Right atrium auricular region (tissue), 2 donors: ENCODE measurements around the gene PRPF4. TPM values are rescaled to one million over a fixed set of nuclear protein-coding genes. Genes with fewer than 3 reads are reported as not detected.

Experiments used
- DNase-seq: peaks from one replicate; pipeline ENCODE4 v3.0.0-alpha.2; 2019; ENCODE audit warnings: low spot score
- H3K27ac ChIP-seq, 2 donors: fragments of 200-600 bp; sonication (generic); 1 replicate in 1 of 2; 2 replicates in 1 of 2; pipeline ENCODE4 v1.5.1; 2016 to 2019
- H3K27me3 ChIP-seq, 2 donors: fragments of 200-600 bp; sonication (generic); one replicate each; pipeline versions ENCODE4 v1.5.1 to v1.6.0; 2017 to 2019
- H3K36me3 ChIP-seq: fragments of 200-600 bp; sonication (generic); one replicate; pipeline ENCODE4 v1.5.1; 2016
- H3K4me1 ChIP-seq, 2 donors: fragments of 200-600 bp; sonication (generic); one replicate each; pipeline versions ENCODE4 v1.5.1 to v1.6.0; 2017 to 2019
- H3K4me3 ChIP-seq, 2 donors: fragments of 200-600 bp; sonication (generic); 1 replicate in 1 of 2; 2 replicates in 1 of 2; pipeline ENCODE4 v1.5.1; 2017 to 2019; ENCODE audit warnings: mild to moderate bottlenecking in 1 of 2, moderate library complexity in 1 of 2
- H3K9me3 ChIP-seq, 2 donors: fragments of 200-600 bp; sonication (generic); one replicate each; pipeline ENCODE4 v1.5.1; 2019
- CTCF ChIP-seq, 2 donors: fragments of 200-600 bp; sonication (generic); IDR thresholded peaks; one replicate each; pipeline ENCODE4 v1.5.1; 2019; ENCODE audit warnings: antibody characterized with exemption in 2 of 2
- total RNA-seq, 2 donors: library from RNA; depleted of rRNA; stranded (reverse); fragments of >200 nt; gene quantifications; one replicate each; pipeline ENCODE4 v1.1.0, GENCODE V29; 2016

Gene PRPF4
- total RNA-seq, 2 donors from 2014 or later: 8.7 to 11.1 TPM

GRCh38 chr9:113317777-113318176 lies 42.3 kb downstream of the PRPF4 start:
- DNase-seq: no peak
- Histone ChIP-seq H3K4me3 (no peak overlapping the region), H3K9me3 (no peaks in the 10 kb centered on the region), H3K27me3 (no peaks in the 10 kb centered on the region), H3K4me1 (no peaks in the 10 kb centered on the region), H3K36me3 (no peaks in the 10 kb centered on the region), H3K27ac (no peak overlapping the region)
- TF ChIP-seq CTCF (IDR thresholded peaks at IDR 0.05): peak in 1 of 2 donors; percentile 24

GRCh38 chr9:113319054-113319453 lies 43.6 kb downstream of the PRPF4 start:
- Histone ChIP-seq H3K4me1 (no peaks in the 10 kb centered on the region), H3K27ac (no peak overlapping the region), H3K9me3 (no peaks in the 10 kb centered on the region), H3K27me3 (no peaks in the 10 kb centered on the region), H3K36me3 (no peaks in the 10 kb centered on the region), H3K4me3 (no peak overlapping the region)
- TF ChIP-seq CTCF (IDR thresholded peaks at IDR 0.05): no peak
- no peak for DNase-seq

GRCh38 chr9:113320051-113320450 lies 44.6 kb downstream of the PRPF4 start:
- no peak for TF ChIP-seq CTCF (IDR thresholded peaks at IDR 0.05)
- H3K36me3 ChIP-seq: no peaks in the 10 kb centered on the region
- H3K9me3 ChIP-seq: no peaks in the 10 kb centered on the region
- H3K4me1 ChIP-seq: no peaks in the 10 kb centered on the region
- H3K27ac ChIP-seq: no peak overlapping the region
- DNase-seq: no peak
- H3K4me3 ChIP-seq: no peak overlapping the region
- no peaks in the 10 kb centered on the region for H3K27me3 ChIP-seq

- Histone ChIP-seq H3K36me3 (no peaks in the 10 kb centered on the region), H3K4me3 (no peak overlapping the region), H3K4me1 (peaks cover 0 to 3% of the 10 kb centered on the region in 2 donors), H3K9me3 (no peaks in the 10 kb centered on the region), H3K27me3 (no peaks in the 10 kb centered on the region), H3K27ac (no peak overlapping the region)
- DNase-seq: no peak
- no peak for TF ChIP-seq CTCF (IDR thresholded peaks at IDR 0.05)
Measured at GRCh38 chr9:113322671-113323070, 47.2 kb downstream of the PRPF4 start.

GRCh38 chr9:113326230-113326629 lies 50.8 kb downstream of the PRPF4 start:
- Histone ChIP-seq H3K4me3 (no peak overlapping the region), H3K4me1 (peaks cover 0 to 6% of the 10 kb centered on the region in 2 donors), H3K9me3 (no peaks in the 10 kb centered on the region), H3K36me3 (no peaks in the 10 kb centered on the region), H3K27me3 (no peaks in the 10 kb centered on the region), H3K27ac (no peak overlapping the region)
- no peak for TF ChIP-seq CTCF (IDR thresholded peaks at IDR 0.05)
- no peak for DNase-seq

GRCh38 chr9:113328045-113328782 lies 52.8 kb downstream of the PRPF4 start:
- no peak for DNase-seq
- no peaks in the 10 kb centered on the region for H3K9me3 ChIP-seq
- no peaks in the 10 kb centered on the region for H3K27me3 ChIP-seq
- TF ChIP-seq CTCF (IDR thresholded peaks at IDR 0.05): no peak
- peaks cover 0 to 6% of the 10 kb centered on the region in 2 donors for H3K4me1 ChIP-seq
- no peaks in the 10 kb centered on the region for H3K36me3 ChIP-seq
- H3K27ac ChIP-seq: peak overlapping the region in 1 of 2 donors; percentile 59
- no peak overlapping the region for H3K4me3 ChIP-seq
